Suprapubic skin (tissue), 4 donors: ENCODE data around the gene STX2.

ENCODE experiments used
- CTCF ChIP-seq, 2 donors: fragments of 200-600 bp in 1 of 2; fragments of 450-650 bp in 1 of 2; sonication (generic) in 1 of 2; IDR thresholded peaks; one replicate each; pipeline ENCODE4 v1.5.1; 2016 to 2019; ENCODE audit warnings: antibody characterized with exemption in 2 of 2, mild to moderate bottlenecking in 1 of 2, moderate library complexity in 1 of 2
- POLR2A ChIP-seq, 2 donors: fragments of 450-650 bp; IDR thresholded peaks; one replicate each; pipeline ENCODE4 v1.6.1; 2017; ENCODE audit warnings: antibody characterized with exemption in 2 of 2, mild to moderate bottlenecking in 2 of 2, moderate library complexity in 2 of 2
- POLR2AphosphoS5 ChIP-seq, 3 donors: sonication (generic); formaldehyde crosslinking; IDR thresholded peaks; one replicate each; pipeline ENCODE4 v1.6.1; 2017; ENCODE audit warnings: antibody characterized with exemption in 3 of 3

DNA sequence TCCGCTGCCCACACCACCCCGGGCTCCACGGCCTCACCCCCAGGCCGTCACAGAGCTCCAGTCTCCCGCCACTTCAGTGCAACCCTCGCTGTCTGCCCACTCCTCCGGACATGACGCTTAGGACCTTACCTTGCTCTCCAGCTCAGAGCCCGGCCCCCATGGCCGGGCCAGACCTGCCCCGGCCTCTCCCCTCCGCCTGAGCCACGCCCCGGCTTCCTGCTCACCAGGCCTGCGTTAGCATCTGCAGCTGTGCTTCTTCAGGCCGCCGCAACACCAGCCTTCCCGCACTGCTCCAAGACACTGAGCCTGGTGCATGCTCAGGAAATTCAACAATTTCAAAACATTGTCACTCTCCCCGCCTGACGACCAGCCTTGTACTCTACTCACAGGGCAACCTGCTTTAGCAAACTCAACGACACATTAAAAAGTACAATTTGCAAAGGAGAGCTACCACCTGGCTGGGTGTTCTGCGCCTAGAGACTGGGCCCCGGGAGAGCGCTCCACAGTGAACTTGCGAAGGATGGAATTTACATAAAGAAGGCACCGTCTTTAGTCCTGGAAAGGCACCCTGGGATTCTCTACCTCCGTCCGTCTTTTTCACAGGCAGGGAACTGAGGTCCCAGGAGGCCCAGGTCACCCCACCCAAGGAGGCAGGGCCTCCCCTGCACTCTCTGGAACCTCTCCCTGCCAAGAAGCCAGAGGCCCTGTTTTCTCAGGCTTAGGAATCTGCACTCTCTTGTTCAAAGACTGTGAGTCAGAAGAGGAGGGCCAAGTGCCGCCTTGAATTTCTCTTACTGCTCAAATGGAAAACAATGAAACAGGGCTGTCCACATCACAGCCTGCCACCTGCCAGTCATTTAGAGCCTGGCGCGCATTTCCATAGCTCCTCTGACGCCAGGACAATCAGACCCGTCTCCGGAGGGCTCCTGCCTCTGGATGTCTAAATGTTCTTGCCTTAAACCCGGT, 51.3 kb downstream of the STX2 start:
- TF ChIP-seq CTCF (IDR thresholded peaks at IDR 0.05) (no peak), POLR2AphosphoS5 (IDR thresholded peaks at IDR 0.05) (no peak), POLR2A (IDR thresholded peaks at IDR 0.05) (no peak)
